HG02678 (cell line): ENCODE data around the gene EVI5.
A peak's percentile ranks its signal among the peaks of the same experiment; 100 is the strongest.

Experiments used
- ATAC-seq: cut with Tn5 transposase; IDR thresholded peaks from one replicate; pipeline ENCODE4 v1.9.1; 2021; ENCODE audit warnings: mild to moderate bottlenecking, moderate library complexity; ENCODE audit not compliant: unreplicated experiment

Gene EVI5

GRCh38 chr1:92465256-92465647, 319.7 kb downstream of the EVI5 start:
- no peak for ATAC-seq

GRCh38 chr1:92464588-92465255, 320.2 kb downstream of the EVI5 start:
- no peak for ATAC-seq

- ATAC-seq = peak; percentile 60
These were observed 323.4 kb downstream of the EVI5 start for GRCh38 chr1:92461364-92462097.

GRCh38 chr1:92459871-92460320, 325.0 kb downstream of the EVI5 start:
- ATAC-seq = no peak
